ENCODE data around the gene CLSTN2.

Gene CLSTN2

DNA sequence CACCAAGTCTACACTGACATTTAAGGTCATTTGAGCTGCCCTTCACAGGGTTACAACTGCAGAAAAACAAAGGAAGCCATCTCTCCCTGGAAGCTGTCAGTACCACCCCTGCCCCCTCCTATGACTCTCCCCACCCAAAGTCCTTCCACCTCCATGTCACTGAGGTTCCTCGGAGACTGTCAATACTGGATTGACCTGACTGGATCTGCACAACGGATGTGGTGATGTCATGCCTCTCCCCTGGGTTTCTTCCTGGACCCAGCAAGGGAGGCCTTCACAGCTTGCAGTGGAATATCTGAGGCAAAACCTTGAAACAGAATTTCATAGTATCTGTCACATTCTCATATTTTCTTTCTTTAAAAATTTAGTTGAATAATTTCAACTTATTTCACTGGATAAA is 153.5 kb downstream of the CLSTN2 start:
- H3K27me3 Mint-ChIP-seq (ENCODE audit: low read depth): no peaks in the 10 kb centered on the region
- H3K9me3 Mint-ChIP-seq: peaks cover 15% of the 10 kb centered on the region
- H3K4me1 Mint-ChIP-seq: peaks cover 13% of the 10 kb centered on the region
- no peak overlapping the region for H3K27ac Mint-ChIP-seq
- H3K4me3 Mint-ChIP-seq: no peak overlapping the region
- TF ChIP-seq, protein P1, sequence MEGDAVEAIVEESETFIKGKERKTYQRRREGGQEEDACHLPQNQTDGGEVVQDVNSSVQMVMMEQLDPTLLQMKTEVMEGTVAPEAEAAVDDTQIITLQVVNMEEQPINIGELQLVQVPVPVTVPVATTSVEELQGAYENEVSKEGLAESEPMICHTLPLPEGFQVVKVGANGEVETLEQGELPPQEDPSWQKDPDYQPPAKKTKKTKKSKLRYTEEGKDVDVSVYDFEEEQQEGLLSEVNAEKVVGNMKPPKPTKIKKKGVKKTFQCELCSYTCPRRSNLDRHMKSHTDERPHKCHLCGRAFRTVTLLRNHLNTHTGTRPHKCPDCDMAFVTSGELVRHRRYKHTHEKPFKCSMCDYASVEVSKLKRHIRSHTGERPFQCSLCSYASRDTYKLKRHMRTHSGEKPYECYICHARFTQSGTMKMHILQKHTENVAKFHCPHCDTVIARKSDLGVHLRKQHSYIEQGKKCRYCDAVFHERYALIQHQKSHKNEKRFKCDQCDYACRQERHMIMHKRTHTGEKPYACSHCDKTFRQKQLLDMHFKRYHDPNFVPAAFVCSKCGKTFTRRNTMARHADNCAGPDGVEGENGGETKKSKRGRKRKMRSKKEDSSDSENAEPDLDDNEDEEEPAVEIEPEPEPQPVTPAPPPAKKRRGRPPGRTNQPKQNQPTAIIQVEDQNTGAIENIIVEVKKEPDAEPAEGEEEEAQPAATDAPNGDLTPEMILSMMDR (IDR thresholded peaks at IDR 0.05; ENCODE audit: unreplicated experiment in 3 of 3): no peak
- no peaks in the 10 kb centered on the region for H3K36me3 Mint-ChIP-seq (ENCODE audit: low read depth)

DNA sequence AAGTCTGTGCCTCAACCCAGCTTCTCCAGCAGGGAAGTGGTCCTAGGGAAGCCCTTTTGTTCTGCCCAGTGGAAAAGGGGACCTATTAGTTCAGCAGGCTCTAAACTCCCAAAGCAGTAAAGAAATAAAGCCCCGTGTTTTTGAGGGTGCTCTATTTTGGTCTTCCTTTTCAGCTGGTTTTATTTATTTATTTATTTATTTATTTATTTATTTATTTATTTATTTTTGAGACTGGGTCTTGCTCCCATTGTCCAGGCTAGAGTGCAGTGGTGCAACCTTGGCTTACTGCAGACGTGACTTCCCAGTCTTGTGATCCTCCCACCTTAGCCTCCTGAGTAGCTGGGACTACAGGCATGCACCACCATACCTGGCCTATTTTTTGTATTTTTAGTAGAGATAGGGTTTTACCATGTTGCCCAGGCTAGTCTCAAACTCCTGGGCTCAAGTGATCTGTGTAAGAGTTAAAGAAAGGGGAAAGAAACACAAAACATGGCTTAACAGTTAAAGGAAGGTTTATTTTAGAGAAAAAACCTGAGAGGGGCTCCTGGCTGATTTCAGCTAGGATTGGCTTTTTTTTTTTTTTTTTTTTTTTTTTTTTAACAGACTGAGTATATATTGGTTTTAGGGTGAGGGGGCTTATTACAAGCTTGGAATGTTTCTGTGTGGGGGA is 154.6 kb downstream of the CLSTN2 start:
- Mint-ChIP-seq H3K4me3 (no peak overlapping the region), H3K27me3 (ENCODE audit: low read depth) (no peaks in the 10 kb centered on the region), H3K36me3 (ENCODE audit: low read depth) (no peaks in the 10 kb centered on the region), H3K4me1 (peaks cover 23% of the 10 kb centered on the region), H3K9me3 (peaks cover 15% of the 10 kb centered on the region), H3K27ac (no peak overlapping the region)
- TF ChIP-seq, protein P1 (IDR thresholded peaks at IDR 0.05; ENCODE audit: unreplicated experiment in 3 of 3): no peak

DNA sequence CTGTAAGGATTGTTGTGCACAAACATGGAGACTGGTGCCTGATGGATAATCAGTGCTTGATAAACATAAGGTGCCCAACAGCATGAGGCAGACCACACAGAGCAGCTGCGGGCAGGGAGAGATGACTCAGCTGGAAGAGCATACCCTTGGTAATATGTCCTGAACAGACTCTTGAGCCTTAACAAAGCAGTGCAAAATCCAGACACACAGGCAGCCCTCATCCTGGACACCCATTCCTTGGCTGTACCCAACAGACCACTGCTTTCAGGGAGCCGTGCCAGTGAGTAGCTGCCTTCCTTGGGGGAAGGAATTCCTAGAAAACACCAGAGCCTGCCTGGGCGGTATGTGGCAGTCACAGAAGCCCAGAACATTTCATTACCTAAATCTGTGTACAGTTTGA is 156.2 kb downstream of the CLSTN2 start:
- no peak overlapping the region for H3K27ac Mint-ChIP-seq
- no peaks in the 10 kb centered on the region for H3K27me3 Mint-ChIP-seq (ENCODE audit: low read depth)

DNA sequence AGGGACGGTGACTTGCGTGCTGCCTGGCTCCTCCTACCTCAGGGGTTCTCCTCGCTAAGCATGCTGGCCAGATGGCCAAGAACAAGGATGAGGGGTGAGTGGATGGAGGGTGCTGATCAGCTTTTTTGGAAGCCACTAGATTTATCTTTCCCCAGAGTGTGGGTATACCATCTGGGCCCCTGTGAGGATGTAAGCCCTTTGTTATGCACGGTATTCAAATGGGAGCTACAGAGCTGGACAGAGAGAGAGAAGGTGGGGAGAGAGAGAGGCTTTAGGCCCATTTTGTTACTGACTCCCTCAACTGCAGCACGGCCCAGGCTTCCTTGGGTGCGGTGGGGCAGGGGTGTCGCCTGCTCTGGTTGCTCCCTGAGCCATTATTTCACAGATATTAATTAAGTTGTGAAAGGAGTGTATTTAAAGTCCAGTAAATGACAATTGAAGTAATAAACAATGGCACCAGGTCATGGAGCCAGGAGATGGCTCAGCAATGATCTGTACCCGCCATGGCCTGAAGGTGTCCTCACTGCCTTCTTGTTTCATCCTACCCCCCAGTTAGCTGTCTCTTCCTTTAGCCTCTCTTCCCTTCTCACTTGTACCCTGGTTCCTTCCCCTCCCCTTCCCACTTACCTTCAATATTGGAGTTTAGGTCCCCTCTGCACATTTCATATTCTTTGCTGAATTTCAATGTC is 158.0 kb downstream of the CLSTN2 start:
- Mint-ChIP-seq H3K4me3 (no peak overlapping the region), H3K9me3 (peaks cover 9% of the 10 kb centered on the region), H3K27me3 (ENCODE audit: low read depth) (no peaks in the 10 kb centered on the region), H3K4me1 (peaks cover 48% of the 10 kb centered on the region), H3K36me3 (ENCODE audit: low read depth) (no peaks in the 10 kb centered on the region), H3K27ac (peak overlapping the region; percentile 44 to 53 (median 47))
- TF ChIP-seq, protein P1 (IDR thresholded peaks at IDR 0.05; ENCODE audit: unreplicated experiment in 3 of 3): no peak

More for the DNA sequence above, 156.2 kb downstream of the CLSTN2 start:
- no peak overlapping the region for H3K4me3 Mint-ChIP-seq
- TF ChIP-seq, protein P1 (IDR thresholded peaks at IDR 0.05; ENCODE audit: unreplicated experiment in 3 of 3): no peak
- H3K36me3 Mint-ChIP-seq (ENCODE audit: low read depth): no peaks in the 10 kb centered on the region
- peaks cover 38% of the 10 kb centered on the region for H3K4me1 Mint-ChIP-seq
- peaks cover 15% of the 10 kb centered on the region for H3K9me3 Mint-ChIP-seq

DNA sequence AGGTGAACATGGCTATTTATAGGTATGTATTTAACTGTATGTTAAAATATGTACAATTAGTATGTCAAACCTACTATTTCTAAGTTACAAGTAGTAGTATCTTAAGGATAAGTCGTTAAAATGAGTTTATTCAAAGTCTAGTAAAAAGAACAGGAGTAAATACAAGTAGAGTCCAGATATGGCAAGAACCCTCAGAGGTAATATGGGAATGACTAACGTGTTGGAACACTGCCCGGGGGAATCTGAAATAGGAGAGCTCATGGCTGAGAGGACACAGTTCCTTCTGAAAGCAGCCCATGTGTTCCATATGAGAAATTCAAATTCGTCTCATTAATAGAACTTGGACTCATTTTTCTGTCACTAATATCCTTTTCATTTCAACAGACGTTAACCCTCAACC is 158.8 kb downstream of the CLSTN2 start:
- peak overlapping the region; percentile 44 to 53 (median 47) for H3K27ac Mint-ChIP-seq
- TF ChIP-seq, protein P1 (IDR thresholded peaks at IDR 0.05; ENCODE audit: unreplicated experiment in 3 of 3): no peak
- no peaks in the 10 kb centered on the region for H3K36me3 Mint-ChIP-seq (ENCODE audit: low read depth)
- no peak overlapping the region for H3K4me3 Mint-ChIP-seq
- H3K4me1 Mint-ChIP-seq: peaks cover 54% of the 10 kb centered on the region
- no peaks in the 10 kb centered on the region for H3K27me3 Mint-ChIP-seq (ENCODE audit: low read depth)
- H3K9me3 Mint-ChIP-seq: peaks cover 9% of the 10 kb centered on the region
